MG63 (cell line): Measurements from ENCODE around the gene FAM89B. TPM values are rescaled to one million over a fixed set of nuclear protein-coding genes. Genes with fewer than 3 reads are reported as not detected.

ENCODE experiments used
- DNase-seq: peaks from one replicate; pipeline ENCODE4 v3.0.0-alpha.2; 2020
- H3K27me3 ChIP-seq: fragments of 250-450 bp; sonication (Bioruptor Pico); 2 replicates; pipeline ENCODE4 v1.5.1; 2020; ENCODE audit warnings: mild to moderate bottlenecking, moderate library complexity
- H3K36me3 ChIP-seq: fragments of 250-450 bp; sonication (Bioruptor Pico); 2 replicates; pipeline ENCODE4 v1.5.1; 2020; ENCODE audit warnings: mild to moderate bottlenecking, moderate library complexity
- H3K4me3 ChIP-seq: fragments of 250-450 bp; sonication (Bioruptor Pico); 2 replicates; pipeline ENCODE4 v1.5.1; 2020; ENCODE audit warnings: mild to moderate bottlenecking, moderate library complexity
- H3K9me3 ChIP-seq: fragments of 250-450 bp; sonication (Bioruptor Pico); 2 replicates; pipeline ENCODE4 v1.5.1; 2020; ENCODE audit warnings: mild to moderate bottlenecking, moderate library complexity
- total RNA-seq: library from RNA; depleted of rRNA; stranded (reverse); fragments of >200 nt; shearing (Covaris generic); gene quantifications from 2 replicates; pipeline ENCODE4 v1.2.3, GENCODE V29; 2014; ENCODE audit warnings: low replicate concordance

Gene FAM89B
- total RNA-seq, 1 experiment from 2014 or later: 66.6 TPM

DNA sequence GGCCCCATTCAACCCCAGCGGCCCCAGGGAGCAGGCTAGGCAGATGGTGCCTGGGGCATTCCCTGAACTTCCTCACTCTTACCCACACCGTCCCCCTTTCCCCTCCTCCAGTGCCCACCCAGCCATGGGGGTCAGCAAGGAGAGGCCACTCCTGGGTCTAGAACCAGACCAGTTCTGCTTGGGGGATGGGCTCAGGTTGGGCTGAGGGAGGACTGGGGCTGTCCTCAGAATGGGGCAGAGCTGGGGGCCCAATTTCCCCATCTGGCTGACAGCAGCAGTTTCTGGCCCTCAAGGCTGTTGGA, 35.1 kb upstream of the FAM89B start:
- peaks cover 38% of the 10 kb centered on the region for H3K36me3 ChIP-seq
- no peaks in the 10 kb centered on the region for H3K9me3 ChIP-seq
- no peak for DNase-seq
- no peaks in the 10 kb centered on the region for H3K27me3 ChIP-seq
- H3K4me3 ChIP-seq: no peak overlapping the region

DNA sequence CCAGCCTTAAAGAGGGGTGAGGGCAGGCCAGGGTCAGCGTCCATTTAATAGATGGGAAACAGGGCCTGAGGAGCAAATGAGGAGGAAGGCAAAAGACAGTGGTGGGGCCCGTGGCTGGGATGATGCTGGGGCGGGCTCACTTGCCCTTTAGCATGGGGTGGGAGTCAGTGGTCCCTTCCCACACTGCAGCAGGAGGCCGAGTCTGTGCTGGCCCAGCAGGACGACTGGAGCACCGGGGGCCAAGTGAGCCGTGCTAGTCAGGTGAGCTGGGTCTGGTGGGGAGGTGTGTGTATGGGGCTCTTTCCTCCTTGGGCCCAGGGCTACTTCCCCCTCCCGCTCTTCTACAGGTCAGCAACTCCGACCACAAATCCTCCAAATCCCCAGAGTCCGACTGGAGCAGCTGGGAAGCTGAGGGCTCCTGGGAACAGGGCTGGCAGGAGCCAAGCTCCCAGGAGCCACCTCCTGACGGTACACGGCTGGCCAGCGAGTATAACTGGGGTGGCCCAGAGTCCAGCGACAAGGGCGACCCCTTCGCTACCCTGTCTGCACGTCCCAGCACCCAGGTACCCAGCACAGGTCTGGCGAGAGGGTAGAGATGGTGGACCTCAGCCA, 34.6 kb upstream of the FAM89B start:
- no peak for DNase-seq
- Histone ChIP-seq H3K36me3 (peaks cover 35% of the 10 kb centered on the region), H3K9me3 (no peaks in the 10 kb centered on the region), H3K4me3 (no peak overlapping the region), H3K27me3 (no peaks in the 10 kb centered on the region)

DNA sequence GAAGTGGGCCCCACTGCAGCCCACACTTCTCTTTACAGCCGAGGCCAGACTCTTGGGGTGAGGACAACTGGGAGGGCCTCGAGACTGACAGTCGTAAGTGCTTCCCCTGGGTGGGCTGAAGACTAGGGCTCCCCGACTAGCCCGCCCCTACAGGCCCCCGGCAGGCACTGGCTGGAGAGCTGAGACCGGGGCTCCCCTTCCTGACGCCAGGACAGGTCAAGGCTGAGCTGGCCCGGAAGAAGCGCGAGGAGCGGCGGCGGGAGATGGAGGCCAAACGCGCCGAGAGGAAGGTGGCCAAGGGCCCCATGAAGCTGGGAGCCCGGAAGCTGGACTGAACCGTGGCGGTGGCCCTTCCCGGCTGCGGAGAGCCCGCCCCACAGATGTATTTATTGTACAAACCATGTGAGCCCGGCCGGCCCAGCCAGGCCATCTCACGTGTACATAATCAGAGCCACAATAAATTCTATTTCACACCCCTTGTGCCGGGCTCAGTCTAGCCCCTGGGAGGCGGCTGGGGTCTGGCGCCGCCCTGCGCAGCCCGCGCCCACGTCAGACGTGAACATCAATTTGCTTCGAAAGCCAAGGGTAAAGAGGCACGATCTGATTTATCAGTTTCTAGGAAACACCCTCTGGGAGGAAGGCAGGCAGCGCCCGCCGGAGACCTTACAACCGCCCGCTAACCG, 34.0 kb upstream of the FAM89B start:
- Histone ChIP-seq H3K36me3 (peaks cover 33% of the 10 kb centered on the region), H3K27me3 (no peaks in the 10 kb centered on the region), H3K9me3 (no peaks in the 10 kb centered on the region), H3K4me3 (no peak overlapping the region)
- no peak for DNase-seq

- no peak for DNase-seq
- H3K27me3 ChIP-seq: no peaks in the 10 kb centered on the region
- H3K36me3 ChIP-seq: peaks cover 33% of the 10 kb centered on the region
- no peak overlapping the region for H3K4me3 ChIP-seq
- no peaks in the 10 kb centered on the region for H3K9me3 ChIP-seq
Observed at GRCh38 chr11:65538915-65539743, 33.2 kb upstream of the FAM89B start.

GRCh38 chr11:65539744-65540289, 32.5 kb upstream of the FAM89B start:
- no peak for DNase-seq
- Histone ChIP-seq H3K36me3 (peaks cover 35% of the 10 kb centered on the region), H3K27me3 (no peaks in the 10 kb centered on the region), H3K9me3 (no peaks in the 10 kb centered on the region), H3K4me3 (no peak overlapping the region)

DNA sequence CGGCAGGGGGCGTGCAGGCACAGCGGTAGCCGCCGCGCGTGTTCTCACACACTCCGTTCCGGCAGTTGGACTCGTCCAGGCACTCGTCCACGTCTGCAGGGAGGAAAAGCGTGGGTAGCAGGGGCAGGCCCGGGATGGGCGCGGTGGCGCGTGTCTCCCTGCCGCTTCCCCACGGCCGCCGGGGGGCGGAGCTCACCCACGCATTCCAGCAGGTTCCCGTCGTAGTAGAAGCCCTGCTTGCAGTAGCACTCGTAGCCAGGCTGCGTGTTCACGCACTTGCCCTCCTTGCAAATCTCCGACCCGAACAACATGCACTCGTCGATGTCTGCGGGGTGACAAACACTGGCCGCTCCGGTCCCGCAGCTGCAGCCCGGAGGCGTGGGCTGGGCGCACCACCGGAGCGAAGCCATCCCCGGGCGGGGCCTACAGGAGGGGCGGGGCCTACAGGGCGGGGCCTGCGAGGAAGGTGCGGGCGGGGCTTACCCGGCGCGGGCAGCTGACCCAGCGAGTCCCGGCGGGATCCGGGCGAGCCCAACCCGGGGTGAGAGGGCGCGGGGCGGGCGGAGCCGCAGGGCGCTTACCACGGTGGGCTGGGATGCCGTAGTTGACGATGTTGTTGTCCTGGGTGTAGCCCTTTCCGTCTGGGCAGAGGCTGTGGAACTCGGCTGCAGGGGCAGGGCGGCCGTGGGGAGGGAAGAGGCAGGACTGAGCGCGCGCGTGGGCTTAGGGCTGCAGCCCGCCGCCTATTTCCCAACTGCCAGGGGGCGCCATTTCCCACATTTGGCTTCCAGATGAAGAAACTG, 31.8 kb upstream of the FAM89B start:
- H3K27me3 ChIP-seq: no peaks in the 10 kb centered on the region
- peak; percentile 79 for DNase-seq
- H3K9me3 ChIP-seq: no peaks in the 10 kb centered on the region
- H3K4me3 ChIP-seq: peak overlapping the region; percentile 22
- H3K36me3 ChIP-seq: peaks cover 40% of the 10 kb centered on the region

DNA sequence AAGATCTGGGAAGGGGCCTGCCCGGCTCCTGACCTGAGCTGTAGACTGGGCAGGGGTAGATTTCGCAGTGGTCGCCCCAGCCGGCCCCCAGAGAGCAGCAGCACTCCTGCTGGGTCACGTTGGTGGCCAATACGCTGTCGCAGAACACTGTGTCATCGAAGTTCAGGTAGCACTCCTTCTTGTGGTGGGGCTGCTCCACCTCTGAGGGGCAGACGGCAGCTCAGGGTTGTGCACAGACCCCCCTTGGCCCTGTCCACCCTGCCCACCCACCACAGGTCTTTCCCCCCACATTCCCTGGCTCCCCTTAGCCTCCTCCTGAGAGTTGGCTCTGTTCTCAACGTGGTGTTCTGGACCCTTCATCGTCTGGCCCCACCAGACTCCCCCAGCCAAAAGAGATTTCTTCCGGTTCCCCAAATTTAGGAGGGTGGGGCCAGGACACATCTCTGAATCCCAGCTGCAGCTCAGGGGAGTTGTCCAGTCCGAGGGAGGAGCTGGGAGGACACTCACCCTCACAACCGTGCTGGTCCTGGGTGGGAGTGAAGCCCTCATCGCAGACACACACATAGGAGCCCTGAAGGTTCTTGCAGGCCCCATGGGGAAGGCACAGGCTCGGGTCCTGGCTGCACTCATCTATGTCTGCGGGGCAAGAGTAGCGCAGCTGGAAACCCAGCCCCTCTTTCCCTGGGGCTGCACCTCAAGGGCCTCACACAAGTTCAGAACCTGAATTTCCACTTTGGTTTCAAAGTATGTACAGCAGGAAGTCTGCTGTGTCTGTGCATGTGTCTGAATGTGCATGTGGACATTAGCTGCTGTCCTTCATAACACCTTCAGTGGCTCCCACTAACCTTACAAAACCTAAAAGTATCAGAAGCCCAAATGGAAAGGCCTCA, 31.0 kb upstream of the FAM89B start:
- no peaks in the 10 kb centered on the region for H3K27me3 ChIP-seq
- DNase-seq: no peak
- peak overlapping the region; percentile 22 for H3K4me3 ChIP-seq
- peaks cover 43% of the 10 kb centered on the region for H3K36me3 ChIP-seq
- H3K9me3 ChIP-seq: no peaks in the 10 kb centered on the region

GRCh38 chr11:65542738-65543390, 29.5 kb upstream of the FAM89B start:
- no peaks in the 10 kb centered on the region for H3K9me3 ChIP-seq
- no peak overlapping the region for H3K4me3 ChIP-seq
- no peak for DNase-seq
- peaks cover 43% of the 10 kb centered on the region for H3K36me3 ChIP-seq
- H3K27me3 ChIP-seq: no peaks in the 10 kb centered on the region

- H3K4me3 ChIP-seq: no peak overlapping the region
- no peaks in the 10 kb centered on the region for H3K9me3 ChIP-seq
- no peak for DNase-seq
- peaks cover 54% of the 10 kb centered on the region for H3K36me3 ChIP-seq
- H3K27me3 ChIP-seq: no peaks in the 10 kb centered on the region
Observed at GRCh38 chr11:65545853-65546216, 26.5 kb upstream of the FAM89B start.

GRCh38 chr11:65546217-65546958, 25.9 kb upstream of the FAM89B start:
- Histone ChIP-seq H3K9me3 (no peaks in the 10 kb centered on the region), H3K4me3 (no peak overlapping the region), H3K36me3 (peaks cover 54% of the 10 kb centered on the region), H3K27me3 (no peaks in the 10 kb centered on the region)
- no peak for DNase-seq

DNA sequence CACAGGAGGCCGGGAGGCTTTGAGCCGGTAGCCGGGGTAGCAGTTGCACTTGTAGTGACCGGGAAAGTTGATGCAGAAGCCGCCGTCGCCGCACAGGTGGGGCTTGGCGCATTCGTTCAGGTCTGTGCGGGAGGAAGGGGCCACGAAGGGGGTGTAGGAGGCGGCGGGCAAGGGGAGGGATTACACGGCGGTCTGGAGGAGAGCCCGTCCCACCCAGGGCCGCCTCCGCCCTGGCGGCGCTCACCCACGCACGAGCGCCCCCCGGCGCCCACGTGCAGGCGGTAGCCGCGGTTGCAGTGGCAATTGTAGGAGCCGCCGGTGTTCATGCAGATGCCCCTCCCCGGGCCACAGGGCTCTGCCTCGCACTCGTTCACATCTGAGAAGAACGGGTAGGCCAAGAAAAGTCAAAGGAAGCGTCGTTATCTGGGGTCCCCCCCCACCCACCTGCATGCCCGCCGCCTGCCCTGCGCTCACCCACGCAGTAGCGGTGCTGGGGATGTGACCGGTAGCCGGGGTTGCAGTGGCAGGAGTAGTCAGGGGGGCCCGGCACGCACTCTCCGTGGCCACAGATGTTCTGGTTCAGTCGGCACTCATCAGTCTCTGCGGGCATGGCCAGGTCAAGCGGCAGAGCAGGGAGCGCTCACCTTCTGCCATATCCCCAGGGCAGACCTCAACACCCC, 24.8 kb upstream of the FAM89B start:
- H3K9me3 ChIP-seq: no peaks in the 10 kb centered on the region
- H3K27me3 ChIP-seq: no peaks in the 10 kb centered on the region
- H3K4me3 ChIP-seq: no peak overlapping the region
- H3K36me3 ChIP-seq: peaks cover 62% of the 10 kb centered on the region
- DNase-seq: no peak

DNA sequence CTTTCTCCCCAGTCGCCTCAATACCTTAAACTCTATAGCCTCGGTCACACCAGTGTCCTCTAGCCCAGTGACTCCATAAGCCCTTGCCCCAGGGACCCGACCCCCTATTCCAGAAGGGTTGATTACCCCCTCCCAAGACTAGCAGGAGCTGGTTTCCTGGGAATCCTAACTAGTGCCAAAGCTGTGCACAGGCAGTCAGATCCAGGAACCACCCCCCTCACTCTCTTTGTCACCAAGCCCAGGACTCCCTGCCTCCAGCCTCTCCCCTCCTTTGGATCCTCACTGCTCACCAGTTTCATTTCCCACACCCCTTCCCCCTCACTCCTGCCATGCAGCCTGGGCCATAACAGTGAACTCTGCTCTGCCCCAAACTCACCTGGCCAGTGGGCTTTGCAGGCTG, 23.9 kb upstream of the FAM89B start:
- Histone ChIP-seq H3K36me3 (peaks cover 66% of the 10 kb centered on the region), H3K9me3 (no peaks in the 10 kb centered on the region), H3K27me3 (no peaks in the 10 kb centered on the region), H3K4me3 (no peak overlapping the region)
- DNase-seq: no peak

GRCh38 chr11:65549096-65549495, 23.2 kb upstream of the FAM89B start:
- no peak for DNase-seq
- no peaks in the 10 kb centered on the region for H3K27me3 ChIP-seq
- peaks cover 66% of the 10 kb centered on the region for H3K36me3 ChIP-seq
- no peaks in the 10 kb centered on the region for H3K9me3 ChIP-seq
- H3K4me3 ChIP-seq: no peak overlapping the region

DNA sequence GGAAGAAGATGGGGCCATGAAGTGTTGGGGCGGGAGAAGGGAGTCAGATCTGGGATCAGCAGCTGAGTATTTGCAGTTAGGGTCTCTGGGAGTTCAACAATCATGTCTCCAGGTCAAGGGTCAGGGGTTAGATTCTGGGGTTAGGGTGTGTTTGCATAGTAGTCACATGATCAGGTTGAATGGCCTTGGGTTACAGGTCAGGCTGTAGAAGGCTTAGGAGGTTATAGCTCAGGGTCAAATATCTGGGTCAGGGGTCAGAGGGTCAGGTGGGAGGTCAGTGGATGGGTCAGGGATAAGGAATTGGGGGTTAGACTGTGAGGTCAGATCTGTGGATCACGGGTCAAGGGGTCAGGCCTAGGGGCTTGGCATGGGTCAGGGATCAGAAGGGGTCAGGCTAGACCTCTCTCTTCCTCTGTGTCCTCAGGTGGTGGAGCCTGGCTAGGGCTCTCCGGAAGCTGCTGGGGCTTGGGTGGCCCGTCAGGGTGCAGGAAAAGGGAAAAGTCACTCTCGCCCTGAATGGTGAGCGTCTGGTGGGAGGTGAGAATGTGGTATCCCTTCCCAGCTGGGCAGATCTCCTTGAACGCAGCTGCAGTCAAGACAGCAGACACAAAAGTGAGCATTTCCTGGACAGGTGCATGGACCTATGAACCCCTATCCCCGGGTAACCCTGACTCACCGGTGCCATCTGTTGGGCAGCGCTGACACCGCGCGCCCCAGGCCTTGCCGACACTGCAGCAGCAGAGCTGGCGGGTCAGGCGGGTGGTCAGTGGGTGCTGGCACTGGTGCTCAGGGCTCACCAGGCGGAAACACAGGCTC, 20.6 kb upstream of the FAM89B start:
- peaks cover 69% of the 10 kb centered on the region for H3K36me3 ChIP-seq
- H3K9me3 ChIP-seq: no peaks in the 10 kb centered on the region
- no peaks in the 10 kb centered on the region for H3K27me3 ChIP-seq
- peak; percentile 60 for DNase-seq
- no peak overlapping the region for H3K4me3 ChIP-seq
